Measurements from ENCODE around the gene JADE2. TPM values are rescaled to one million over a fixed set of nuclear protein-coding genes. Genes with fewer than 3 reads are reported as not detected.

JADE2 gene
- total and polyA plus RNA-seq, 2 experiments from 2014 or later = 14.9 to 35.4 TPM

DNA sequence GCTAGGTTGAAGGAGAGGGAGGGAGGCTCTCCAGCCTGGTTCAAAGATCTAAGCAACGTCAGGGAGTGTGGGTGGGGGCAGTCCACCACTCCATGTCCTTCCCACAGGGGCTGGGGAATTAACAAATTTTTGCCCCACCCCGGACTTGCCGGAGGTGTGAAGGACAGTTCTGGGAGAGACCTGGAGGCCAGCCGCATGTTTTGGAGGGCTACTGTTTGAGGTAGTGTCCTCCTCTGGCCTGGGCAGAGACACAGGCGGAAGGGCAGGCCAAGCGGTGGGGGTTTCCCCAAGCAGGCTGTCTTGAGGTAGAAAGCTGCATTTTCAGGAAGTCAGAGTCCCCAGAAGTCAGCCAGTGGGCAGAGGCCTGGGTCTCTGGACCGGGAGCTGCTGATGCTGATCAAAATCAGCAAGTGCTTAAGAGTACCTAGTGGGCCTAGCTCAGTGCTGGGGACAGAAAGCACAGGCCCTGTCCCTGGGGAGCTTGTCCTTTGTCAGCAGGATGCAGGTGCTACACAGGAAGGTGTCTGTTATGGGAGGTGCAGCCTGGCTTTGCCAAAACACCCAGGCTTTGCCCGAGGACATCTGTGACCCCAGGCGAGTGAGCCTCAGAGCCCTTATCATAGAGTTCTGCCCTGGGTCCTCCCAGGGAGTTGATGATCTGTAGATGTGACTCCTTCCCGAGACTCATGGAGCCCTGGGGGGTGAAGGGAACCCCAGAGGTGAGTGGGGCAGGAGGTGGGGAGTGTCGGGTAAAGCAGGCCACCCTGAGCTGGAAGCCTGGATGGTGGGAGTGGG is 18.5 kb downstream of the JADE2 start:
- no peak overlapping the region for H3K27ac ChIP-seq

GRCh38 chr5:134545070-134545868 is 19.8 kb downstream of the JADE2 start:
- peaks cover 14% of the 10 kb centered on the region for H3K79me2 ChIP-seq
- DNase-seq (ENCODE audit: low spot score) = no peak
- H3K27me3 ChIP-seq = no peaks in the 10 kb centered on the region
- no peaks in the 10 kb centered on the region for H3K36me3 ChIP-seq (replicated peaks; ENCODE audit: insufficient read depth, low read depth)
- no peaks in the 10 kb centered on the region for H3K4me1 ChIP-seq (ENCODE audit: insufficient read depth)
- H2AFZ ChIP-seq = no peak overlapping the region
- H4K20me1 ChIP-seq (ENCODE audit: insufficient read depth, poor library complexity, severe bottlenecking) = peaks cover 14% of the 10 kb centered on the region
- no peaks in the 10 kb centered on the region for H3K9me3 ChIP-seq (ENCODE audit: low read depth)
- WGBS (ENCODE audit: low lambda C conversion rate, missing lambda C conversion rate) = 76% methylated on average over 10 of the region's 10 CpGs
- no peaks in the 10 kb centered on the region for H3K9me2 ChIP-seq (replicated peaks; ENCODE audit: insufficient read depth)
- TF ChIP-seq EZH2phosphoT487 (IDR thresholded peaks at IDR 0.05; ENCODE audit: low read depth, severe bottlenecking, unreplicated experiment) (no peak), EZH2 (IDR thresholded peaks at IDR 0.05; ENCODE audit: borderline replicate concordance) (no peak), CTCF (IDR thresholded peaks at IDR 0.05; ENCODE audit: poor library complexity) (no peak)
- H3K4me3 ChIP-seq = no peak overlapping the region
- no peak overlapping the region for H3K4me2 ChIP-seq
- no peak overlapping the region for H3K27ac ChIP-seq

More for the DNA sequence above, 18.5 kb downstream of the JADE2 start:
- Histone ChIP-seq H4K20me1 (ENCODE audit: insufficient read depth, poor library complexity, severe bottlenecking) (peaks cover 10% of the 10 kb centered on the region), H3K4me3 (no peak overlapping the region), H3K27me3 (no peaks in the 10 kb centered on the region), H2AFZ (no peak overlapping the region), H3K4me2 (no peak overlapping the region), H3K4me1 (ENCODE audit: insufficient read depth) (no peaks in the 10 kb centered on the region), H3K9me3 (ENCODE audit: low read depth) (no peaks in the 10 kb centered on the region), H3K9me2 (replicated peaks; ENCODE audit: insufficient read depth) (no peaks in the 10 kb centered on the region), H3K36me3 (replicated peaks; ENCODE audit: insufficient read depth, low read depth) (no peaks in the 10 kb centered on the region), H3K79me2 (peaks cover 8% of the 10 kb centered on the region)
- WGBS (ENCODE audit: low lambda C conversion rate, missing lambda C conversion rate) = 93% methylated on average over 11 of the region's 11 CpGs
- DNase-seq (ENCODE audit: low spot score) = no peak
- TF ChIP-seq EZH2 (IDR thresholded peaks at IDR 0.05; ENCODE audit: borderline replicate concordance) (no peak), EZH2phosphoT487 (IDR thresholded peaks at IDR 0.05; ENCODE audit: low read depth, severe bottlenecking, unreplicated experiment) (no peak), CTCF (IDR thresholded peaks at IDR 0.05; ENCODE audit: poor library complexity) (no peak)

GRCh38 chr5:134547066-134547465 is 21.6 kb downstream of the JADE2 start:
- no peak for DNase-seq (ENCODE audit: low spot score)
- H3K4me2 ChIP-seq = no peak overlapping the region
- no peak overlapping the region for H2AFZ ChIP-seq
- WGBS (ENCODE audit: low lambda C conversion rate, missing lambda C conversion rate) = 67% methylated on average over 2 of the region's 2 CpGs
- H3K9me2 ChIP-seq (replicated peaks; ENCODE audit: insufficient read depth) = no peaks in the 10 kb centered on the region
- H3K79me2 ChIP-seq = peaks cover 14% of the 10 kb centered on the region
- H3K27ac ChIP-seq = no peak overlapping the region
- H3K36me3 ChIP-seq (replicated peaks; ENCODE audit: insufficient read depth, low read depth) = no peaks in the 10 kb centered on the region
- H3K4me1 ChIP-seq (ENCODE audit: insufficient read depth) = peaks cover 2% of the 10 kb centered on the region
- H4K20me1 ChIP-seq (ENCODE audit: insufficient read depth, poor library complexity, severe bottlenecking) = peaks cover 19% of the 10 kb centered on the region
- H3K27me3 ChIP-seq = no peaks in the 10 kb centered on the region
- H3K4me3 ChIP-seq = no peak overlapping the region
- no peaks in the 10 kb centered on the region for H3K9me3 ChIP-seq (ENCODE audit: low read depth)
- TF ChIP-seq EZH2 (IDR thresholded peaks at IDR 0.05; ENCODE audit: borderline replicate concordance) = no peak
- TF ChIP-seq CTCF (IDR thresholded peaks at IDR 0.05; ENCODE audit: poor library complexity) = no peak
